OCI-LY3 (cell line): ENCODE data around the gene SYT2.

Experiments
- EZH2phosphoT487 ChIP-seq: fragments of 200-600 bp; shearing (Covaris generic); IDR thresholded peaks from 2 replicates; pipeline ENCODE4 v1.6.1; 2018; ENCODE audit warnings: antibody characterized with exemption, mixed run types, low read depth
- TF ChIP-seq, protein P1 (sequence below): fragments of 200-600, 300-600 bp; sonication (generic); IDR thresholded peaks from 2 replicates; pipeline ENCODE4 v1.5.1; 2014; ENCODE audit warnings: antibody characterized with exemption, low read length, low read depth

DNA sequence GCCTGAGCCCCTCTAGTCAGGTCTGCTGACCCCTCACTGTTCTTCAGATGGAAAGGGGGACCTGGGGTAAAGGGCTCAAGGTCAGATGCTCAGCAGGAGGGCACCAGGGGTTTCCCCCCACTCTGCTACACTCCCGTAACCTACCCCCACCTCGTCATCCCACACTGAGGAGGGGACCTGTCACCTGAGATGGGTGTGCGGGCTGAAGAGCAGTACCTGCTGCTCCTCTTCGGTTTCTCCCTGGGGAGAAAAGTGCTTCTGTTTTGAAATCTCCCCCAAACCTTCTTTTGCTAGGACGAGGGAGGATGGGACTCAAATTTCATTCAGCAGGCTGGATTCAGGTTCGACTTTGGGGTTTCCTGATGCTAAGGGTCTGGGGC, 65.2 kb downstream of the SYT2 start:
- TF ChIP-seq, protein P1, sequence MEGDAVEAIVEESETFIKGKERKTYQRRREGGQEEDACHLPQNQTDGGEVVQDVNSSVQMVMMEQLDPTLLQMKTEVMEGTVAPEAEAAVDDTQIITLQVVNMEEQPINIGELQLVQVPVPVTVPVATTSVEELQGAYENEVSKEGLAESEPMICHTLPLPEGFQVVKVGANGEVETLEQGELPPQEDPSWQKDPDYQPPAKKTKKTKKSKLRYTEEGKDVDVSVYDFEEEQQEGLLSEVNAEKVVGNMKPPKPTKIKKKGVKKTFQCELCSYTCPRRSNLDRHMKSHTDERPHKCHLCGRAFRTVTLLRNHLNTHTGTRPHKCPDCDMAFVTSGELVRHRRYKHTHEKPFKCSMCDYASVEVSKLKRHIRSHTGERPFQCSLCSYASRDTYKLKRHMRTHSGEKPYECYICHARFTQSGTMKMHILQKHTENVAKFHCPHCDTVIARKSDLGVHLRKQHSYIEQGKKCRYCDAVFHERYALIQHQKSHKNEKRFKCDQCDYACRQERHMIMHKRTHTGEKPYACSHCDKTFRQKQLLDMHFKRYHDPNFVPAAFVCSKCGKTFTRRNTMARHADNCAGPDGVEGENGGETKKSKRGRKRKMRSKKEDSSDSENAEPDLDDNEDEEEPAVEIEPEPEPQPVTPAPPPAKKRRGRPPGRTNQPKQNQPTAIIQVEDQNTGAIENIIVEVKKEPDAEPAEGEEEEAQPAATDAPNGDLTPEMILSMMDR = no peak
- TF ChIP-seq EZH2phosphoT487 = no peak
